GM19035 (cell line): Measurements from ENCODE around the gene RNF41.
"Not testable (repeated sequence)": the region's sequence is repeated elsewhere in the genome, so short reads cannot be mapped to it uniquely, and the experiment has no call there.

Experiments used
- ATAC-seq: cut with Tn5 transposase; IDR thresholded peaks from one replicate; pipeline ENCODE4 v1.9.1; 2021; ENCODE audit not compliant: unreplicated experiment

RNF41 gene

DNA sequence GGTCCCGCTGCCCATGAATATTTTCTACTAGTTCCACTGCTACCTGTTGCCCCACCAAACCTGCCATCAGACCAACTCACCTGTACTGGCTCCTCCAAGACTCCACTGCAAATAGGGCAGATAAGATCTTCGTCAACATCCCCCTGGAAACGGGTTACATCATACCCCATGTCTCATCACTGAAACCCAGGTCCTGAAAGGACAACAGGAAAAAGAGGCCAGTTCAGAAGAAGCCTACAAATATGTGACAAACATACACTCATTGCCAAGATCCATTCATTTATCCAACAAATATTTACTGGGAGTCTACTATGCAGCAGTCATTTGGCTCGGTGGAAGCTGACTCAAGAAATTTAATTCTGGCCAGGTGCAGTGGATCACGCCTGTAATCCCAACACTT lies 7.8 kb downstream of the RNF41 start:
- ATAC-seq: no peak

DNA sequence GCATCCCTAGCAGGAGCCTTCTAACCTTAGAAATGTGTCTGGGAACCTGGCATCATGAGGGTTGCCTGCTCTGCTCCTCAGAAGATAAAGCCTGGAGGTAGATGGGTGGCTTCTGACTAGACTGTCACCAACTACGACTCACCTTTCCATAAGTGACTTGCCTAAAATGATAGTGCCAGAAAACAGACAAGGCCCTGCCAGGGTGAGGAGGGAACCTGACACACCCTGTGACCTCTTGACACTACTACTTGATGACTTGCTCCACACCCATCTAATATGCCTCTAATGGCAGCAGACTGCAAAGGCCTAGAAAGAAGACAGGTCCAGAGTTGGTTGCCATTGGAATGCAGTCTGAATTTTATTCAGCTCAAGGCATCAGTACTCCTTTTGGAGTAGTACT lies 9.4 kb downstream of the RNF41 start:
- no peak for ATAC-seq

DNA sequence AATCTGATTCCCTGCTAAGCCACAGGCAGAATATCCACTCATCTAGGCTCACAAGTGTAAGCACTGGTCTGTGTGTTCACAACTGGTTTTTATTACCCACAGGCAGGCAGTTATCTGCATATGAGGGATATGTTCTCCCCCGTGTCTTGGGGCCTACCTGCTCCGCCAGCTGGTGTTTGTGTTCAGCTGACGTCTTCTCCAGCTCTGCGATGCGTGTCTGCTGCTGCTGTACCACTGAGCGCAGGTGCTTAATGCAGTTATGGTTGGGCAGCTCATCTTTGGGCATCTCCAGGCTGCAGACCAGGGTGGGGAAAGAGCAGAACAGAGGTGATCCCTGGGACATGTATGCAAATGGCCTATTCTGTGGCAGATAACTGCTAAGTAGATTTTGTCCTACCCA lies 13.7 kb downstream of the RNF41 start:
- no peak for ATAC-seq

DNA sequence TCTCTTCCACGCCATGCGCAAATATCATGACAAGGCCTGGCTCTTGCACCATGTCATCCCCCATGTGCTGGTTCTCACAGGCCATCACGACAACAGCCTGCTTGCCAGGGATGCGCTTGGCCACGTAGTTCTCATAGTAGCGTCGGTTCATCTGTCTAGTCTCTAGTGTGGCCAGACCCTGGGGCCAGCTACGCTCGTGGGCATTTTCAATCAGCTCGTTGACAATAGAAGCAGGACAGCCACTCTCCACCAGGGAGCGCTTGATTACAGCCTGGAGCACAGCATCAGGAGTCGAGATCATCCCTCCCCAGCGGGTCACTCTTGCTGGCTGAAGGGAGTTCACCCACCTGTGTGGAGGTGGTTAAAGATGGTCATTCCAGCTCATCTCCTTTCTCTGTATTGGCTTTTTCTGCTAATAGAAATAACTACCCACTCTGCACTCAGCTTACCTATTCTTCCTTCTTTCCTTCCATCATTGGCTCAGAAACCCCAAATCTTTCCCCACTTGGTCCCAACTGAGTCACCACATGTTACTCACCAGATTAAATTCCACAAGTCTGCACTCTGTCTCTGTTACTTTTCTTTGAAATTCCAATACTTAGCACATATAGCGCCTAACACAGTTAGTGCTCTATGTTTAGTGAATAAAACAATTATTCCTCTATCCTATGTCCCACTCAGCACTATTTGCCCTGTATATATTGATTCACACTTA lies 15.1 kb downstream of the RNF41 start:
- ATAC-seq: no peak

DNA sequence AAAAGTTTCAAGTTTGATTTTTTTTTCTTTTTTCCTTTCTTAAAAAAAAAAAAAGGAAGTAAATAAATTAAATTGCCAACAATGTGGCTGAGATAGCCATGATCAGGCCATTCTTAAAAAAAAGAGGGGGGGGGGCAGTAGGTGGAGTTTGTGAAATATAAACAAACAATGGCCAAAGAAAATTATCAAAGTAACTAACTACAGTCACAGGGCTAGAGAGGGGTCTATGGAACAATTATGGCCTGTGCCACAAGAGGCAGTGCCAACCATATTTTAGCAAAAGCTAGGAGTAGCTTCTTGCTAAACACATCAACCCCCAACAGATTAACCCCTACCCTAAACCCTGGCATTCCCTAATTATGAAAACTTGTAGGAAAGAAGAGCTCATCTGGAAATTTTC lies 16.3 kb downstream of the RNF41 start:
- no peak for ATAC-seq

DNA sequence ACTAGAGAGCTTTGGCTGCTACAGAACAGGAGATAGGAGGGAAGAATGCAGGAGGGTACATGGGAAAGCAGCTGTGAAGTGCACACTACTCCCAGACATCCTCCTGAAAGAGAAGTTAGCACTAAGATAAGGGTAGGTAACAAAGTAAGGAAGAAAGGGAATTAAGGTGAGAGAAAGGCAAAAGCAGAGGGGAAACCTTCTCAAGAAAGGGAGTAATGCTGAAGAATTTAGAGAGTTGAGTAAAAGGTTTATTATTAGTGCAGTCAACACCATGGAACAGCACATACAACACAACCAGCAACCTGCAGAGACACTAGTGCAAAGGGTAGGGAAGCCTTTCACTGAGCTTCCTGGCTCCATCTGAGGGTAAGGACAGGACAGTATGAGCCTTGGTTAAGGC lies 17.4 kb downstream of the RNF41 start:
- no peak for ATAC-seq

DNA sequence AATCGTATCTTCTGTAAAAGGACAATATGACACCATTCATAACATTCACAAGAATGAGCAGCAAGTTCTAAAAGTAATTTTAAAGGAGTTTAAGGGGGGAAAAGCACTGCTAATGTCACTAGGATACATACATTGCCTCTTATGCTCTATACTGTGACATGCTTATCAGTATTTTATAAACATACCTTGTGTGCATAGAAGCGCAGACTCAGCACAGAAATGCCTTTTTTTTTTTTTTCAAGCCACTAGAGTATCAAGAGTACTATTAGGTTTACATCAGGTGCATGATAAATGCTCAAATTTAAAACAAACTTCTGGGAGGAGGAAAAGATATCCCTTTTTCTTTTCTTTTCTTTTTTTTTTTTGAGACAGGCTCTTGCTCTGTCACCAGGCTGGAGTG lies 18.9 kb downstream of the RNF41 start:
- ATAC-seq: no peak

DNA sequence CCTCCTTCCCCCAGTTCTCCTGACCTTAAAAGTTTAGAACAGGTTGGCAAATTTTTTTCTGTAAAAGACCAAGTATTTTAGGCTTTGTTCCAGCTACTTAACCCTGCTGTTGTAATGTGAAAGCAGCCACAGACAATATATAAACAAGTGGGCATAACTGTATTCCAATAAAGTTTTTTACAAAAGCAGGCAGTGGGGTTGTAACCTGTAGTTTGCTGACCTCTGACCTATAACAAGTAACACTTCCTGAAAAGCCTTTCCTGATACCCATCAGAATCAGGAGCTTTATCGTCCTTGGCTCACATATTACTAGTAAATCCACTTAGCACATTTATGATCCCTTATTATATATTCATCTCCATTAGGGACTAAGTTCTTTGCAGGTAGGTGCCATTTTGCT lies 19.4 kb downstream of the RNF41 start:
- no peak for ATAC-seq

DNA sequence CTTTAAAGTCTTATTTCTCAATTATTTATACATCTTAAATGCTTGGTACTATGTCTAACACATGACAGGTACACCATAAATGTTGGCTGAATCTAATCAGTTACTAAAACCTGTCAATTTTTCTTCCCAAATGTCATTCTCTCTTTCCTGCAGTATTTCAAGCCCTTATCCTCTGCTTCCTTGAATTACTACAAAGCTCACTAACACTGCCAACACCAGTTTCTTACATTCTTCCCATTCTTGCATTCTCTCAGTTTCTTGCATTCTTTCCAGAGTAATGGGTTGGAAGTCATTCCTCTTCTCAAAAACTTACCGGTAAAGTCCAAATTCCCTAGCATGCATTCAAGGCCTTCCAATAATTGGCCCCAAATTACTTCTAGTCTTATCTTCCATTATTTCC lies 22.9 kb downstream of the RNF41 start:
- ATAC-seq: no peak

DNA sequence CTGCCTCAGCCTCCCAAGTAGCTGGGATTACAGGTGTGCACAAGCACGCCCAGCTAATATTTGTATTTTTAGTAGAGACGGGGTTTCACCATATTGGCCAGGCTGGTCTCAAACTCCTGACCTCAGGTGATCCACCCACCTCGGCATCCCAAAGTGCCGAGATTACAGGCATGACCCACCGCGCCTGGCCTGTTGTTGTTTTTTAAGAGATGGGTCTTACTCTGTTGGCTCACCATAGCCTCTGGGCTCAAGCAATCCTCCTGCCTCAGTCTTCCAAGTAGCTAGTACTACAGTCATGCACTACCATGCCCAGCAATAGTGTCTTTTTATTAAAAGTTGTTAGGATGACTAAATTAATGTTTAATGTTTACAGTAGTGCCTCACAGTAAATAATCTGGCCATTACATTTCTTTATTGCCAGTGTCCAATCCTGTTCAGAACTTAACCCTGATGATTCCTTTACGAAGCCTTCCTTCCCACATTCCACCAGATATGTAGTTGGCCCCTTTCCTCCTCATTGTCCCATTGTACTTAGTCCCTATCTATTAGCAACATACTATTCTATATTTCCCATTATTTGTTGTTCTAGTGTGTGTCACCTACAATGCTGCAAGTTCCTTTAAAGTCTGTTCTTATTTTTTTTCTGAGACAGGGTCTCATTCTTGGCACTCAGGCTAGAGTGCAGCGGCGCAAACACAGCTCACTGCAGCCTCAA lies 23.6 kb downstream of the RNF41 start:
- no peak for ATAC-seq

DNA sequence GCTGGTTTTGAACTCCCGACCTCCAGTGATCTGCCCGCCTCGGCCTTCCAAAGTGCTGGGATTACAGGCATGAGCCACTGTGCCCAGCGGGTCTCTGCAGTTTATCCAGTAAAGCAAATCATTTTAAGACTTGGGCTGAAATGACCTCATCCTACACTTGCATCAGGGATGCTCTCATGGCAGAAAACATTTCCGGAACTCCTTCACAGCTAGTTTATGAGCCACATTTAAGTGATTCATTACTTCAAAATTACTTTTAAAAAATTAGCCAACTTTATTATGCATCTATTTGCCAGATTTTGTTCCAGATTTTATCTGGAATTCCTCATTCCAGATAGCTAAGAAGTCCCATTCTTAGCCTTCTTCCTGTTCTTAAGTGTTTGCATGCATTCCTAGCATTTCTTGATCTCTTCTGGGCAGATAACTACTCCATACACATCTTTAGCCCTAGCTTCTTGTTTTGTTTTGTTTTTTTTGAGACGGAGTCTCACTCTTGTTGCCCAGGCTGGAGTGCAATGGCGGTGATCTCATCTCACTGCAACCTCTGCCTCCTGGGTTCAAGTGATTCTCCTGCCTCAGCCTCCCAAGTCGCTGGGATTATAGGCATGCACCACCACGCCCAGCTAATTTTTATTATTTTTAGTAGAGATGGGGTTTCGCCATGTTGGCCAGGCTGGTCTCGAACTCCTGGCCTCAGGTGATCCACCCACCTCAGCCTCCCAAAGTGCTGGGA lies 24.7 kb downstream of the RNF41 start:
- not testable (repeated sequence) for ATAC-seq

DNA sequence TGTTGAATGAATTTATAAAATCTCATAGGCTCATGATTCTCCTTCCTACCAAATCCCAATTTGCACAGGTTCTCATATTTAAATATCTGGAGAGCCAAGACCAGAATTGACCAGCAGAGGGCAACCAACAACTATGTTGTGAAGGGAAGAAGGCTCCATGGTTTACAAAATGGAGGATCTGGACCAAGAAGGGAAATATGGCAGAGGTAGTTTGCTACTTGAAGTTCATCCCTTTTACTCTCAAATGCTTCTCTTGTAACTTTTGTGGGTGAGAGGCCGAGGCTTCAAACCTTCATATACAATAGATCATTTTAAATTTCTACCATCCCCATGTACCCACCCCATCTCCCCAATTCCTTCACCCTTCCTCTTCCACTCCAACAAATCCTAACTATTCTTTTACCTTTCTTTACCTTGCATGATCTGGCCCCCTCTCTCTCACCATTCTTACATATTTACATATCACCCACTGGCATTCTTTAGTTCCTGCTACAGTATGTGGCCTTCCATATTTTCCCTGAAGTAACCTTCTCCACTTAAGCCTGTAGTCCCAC lies 28.6 kb downstream of the RNF41 start:
- ATAC-seq: no peak

DNA sequence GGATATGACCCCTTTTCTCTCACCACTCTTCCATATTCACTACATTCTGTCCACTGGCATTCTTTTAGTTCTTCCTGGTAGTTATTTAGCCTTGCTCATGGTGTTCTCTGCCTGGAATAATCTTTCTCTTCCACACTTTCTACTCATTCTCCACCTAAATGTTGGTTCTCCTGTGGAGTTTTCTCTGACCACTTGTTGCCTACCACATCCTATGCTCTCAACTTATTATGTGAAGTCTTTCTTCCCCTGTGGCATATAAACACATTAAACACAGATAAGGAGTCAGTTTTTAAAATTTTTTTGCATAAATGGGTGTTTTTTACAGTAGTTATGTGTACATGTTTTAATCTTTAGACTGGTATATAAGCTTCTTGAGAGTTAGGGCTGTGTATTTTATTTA lies 29.1 kb downstream of the RNF41 start:
- ATAC-seq: no peak

DNA sequence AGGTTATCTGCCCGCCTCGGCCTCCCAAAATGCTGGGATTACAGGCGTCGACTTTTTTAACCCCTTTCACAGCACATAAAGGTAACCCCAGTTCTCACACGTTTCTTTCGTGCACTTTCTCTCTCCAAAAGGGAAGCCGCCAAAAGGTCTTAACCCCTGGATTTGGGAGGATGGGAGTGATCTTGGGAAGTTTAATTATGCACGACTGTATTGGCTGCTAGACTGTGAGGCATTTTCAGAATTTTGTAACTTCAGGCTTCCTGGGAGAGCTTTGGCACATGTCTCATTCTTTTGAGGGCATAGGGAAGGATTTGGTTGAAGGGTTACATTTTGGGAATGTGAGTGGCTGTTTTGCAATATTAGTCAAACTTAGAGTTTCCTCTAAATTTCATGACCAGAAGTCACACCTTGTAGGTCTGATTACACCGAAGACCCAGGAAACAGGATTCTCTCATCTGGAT lies 31.0 kb downstream of the RNF41 start:
- no peak for ATAC-seq

DNA sequence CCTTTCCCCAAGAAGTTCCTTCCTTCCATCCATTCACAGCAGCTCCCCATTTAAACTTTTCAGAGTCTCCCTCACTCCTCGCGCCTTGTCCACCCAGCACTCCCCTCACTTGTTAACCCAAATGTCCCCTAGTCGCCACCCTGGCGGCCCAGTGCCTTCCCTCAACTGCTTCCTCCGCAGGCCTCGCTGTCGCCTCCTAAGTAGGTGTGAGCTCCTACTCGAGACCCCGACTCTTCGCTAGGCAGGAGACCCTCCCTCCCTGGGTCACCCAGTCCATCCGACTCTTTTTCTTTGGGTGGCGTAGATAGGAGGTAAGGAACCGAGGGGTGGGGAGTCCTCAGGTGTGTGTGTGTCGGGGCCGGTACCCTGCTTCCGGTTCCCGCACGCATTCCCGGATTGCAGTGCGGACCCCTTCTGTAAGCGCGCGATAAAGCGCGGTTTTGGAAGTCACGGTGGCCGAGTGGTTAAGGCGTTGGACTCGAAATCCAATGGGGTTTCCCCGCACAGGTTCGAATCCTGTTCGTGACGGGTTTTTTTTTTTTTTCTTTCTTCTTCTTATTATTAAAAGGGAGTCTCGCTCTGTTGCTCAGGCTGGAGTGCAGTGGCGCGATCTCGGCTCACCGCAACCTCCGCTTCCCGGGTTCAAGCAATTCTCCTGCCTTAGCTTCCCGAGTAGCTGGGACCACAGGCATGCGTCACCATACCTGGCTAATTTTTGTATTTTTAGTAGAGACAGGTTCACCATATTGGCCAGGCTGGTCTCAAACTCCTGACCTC lies 31.6 kb downstream of the RNF41 start:
- ATAC-seq: peak; percentile 21

DNA sequence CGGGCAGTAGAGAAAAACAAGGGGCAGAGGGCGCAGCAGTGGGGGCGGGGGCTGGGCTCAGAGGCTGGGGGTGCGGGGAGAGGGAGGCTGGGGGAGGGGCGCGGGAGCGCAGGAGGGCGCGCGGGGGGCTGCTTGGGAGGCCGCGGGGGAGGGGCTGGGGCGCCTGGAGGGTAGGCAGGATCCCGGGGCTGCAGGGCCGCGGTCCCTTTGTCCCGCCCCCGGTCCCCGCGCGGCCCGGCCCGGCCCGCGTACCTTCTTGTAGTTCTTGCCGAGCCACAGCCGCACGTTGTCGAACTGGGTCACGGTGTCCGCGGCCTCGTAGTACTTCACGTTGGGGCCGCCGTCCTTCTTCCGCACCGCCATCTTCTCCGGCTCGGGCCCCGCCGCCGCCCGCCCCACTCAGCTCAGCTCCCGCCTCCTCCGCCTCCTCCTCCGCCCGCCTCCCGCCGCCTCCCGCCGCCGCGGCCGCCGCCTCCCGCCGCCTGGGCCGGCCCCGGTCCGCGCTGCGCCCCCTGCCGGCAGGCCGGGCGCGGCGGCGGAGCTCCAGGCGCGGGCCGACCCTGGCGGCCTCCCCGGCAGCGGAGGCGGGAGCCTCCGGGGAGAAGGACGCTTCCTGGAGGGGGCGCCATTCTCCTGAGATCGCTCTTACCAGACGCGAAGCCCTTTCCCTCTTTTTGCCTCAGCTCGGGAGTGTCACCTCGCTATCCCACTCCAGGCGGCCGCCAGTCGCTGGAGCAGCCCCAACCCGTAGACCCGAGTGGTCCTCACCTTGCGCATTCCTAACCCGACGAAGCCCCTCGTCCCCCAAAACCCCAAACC lies 32.4 kb downstream of the RNF41 start, which contains the start of gene SMARCC2:
Gene SMARCC2 (minus strand): TSS at position 385 of the 819 bp plus-strand sequence. CDS start 22 bp downstream, at position 363.
- ATAC-seq: peak; percentile 81

DNA sequence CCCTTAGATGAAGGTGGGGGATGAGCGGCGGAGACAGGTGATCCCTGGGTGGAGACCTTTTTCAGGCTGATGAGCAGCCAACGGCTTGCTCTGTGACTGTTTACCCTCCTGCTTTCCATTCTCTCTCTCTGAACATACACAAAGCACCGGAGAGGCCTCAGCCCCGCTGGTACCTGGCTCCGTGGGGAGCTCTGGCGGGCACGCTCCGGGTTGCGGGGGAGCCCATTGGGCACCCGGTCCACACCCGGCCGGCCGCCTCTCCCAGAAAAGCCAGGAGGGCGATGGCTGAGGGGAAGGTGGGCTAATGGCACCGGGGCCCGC lies 33.0 kb downstream of the RNF41 start:
- ATAC-seq: no peak

DNA sequence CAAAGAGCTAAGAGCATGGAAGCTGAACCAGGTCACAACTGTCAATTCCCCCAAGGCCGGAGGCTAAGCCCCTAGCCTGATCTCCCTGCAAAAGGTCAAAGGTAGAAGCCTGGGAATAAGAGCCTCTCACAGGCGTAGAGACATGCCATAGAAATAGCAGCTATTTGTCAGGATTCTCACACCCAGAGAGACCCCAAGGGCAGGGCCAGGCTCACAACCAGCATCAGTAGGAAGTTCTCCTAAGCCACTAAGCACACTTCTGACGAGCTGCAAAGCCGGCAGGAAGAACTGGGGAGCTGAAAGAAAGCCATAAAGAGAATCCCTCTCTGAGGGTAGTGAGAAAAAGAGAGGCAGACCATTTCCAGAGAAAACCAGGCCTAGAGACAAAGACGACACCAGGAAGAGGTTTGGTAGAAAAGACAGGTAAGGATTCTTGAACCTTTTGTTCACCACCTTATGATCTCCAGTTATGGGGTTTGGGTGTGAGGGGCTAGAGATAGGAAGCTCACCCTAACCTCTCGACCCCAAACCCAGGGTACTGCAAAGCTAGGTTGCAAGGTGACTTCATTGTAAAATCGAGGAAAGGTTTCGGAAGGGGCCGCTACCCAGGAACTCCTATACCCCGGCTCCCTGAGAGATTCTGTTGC lies 33.5 kb downstream of the RNF41 start:
- no peak for ATAC-seq

DNA sequence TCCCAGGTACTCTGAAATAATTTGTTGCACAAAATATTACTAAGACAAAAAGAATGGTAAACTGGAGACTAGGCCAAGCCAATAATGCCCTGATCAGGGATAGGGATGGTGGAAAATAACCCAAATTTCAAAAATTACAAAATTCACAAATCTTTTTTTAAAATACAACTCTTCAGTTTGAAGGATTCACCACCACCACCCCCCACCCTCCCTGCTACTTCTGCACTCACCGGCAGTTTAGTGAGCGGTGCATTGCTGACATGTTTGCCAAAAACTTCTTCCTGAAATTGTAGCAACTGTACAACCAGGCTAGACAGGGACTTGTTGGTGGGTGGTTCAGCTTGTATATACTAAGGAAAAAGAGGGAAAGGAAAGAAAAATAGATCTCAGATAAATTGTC lies 34.8 kb downstream of the RNF41 start:
- ATAC-seq: no peak

DNA sequence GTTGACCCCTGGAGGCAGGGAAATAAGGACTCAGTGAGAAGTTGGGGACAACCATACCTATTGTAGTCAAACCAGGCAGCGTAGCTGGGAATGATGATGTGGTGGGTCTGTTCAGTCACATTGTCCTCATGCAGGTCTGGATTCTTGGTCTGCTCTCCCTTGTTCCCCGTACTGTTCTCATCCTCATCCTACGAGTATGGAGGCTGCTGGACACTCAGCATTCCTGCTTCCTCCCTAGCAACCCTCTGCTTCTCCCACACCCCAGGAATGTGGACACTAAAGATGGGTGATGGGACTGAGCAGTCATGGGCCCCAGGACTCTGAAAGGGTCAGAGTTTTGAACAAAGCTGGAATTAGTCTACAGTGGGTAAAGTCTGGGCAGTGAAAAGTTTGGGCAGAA lies 43.4 kb downstream of the RNF41 start:
- no peak for ATAC-seq
